ENCODE results near the gene TRPC4. TPM values are rescaled to one million over a fixed set of nuclear protein-coding genes. Genes with fewer than 3 reads are reported as not detected.
A peak's percentile ranks its signal among the peaks of the same experiment; 100 is the strongest.

TRPC4 gene
- total and polyA plus RNA-seq, 9 donors: 0.56 to 1.7 (median 0.85) TPM

DNA sequence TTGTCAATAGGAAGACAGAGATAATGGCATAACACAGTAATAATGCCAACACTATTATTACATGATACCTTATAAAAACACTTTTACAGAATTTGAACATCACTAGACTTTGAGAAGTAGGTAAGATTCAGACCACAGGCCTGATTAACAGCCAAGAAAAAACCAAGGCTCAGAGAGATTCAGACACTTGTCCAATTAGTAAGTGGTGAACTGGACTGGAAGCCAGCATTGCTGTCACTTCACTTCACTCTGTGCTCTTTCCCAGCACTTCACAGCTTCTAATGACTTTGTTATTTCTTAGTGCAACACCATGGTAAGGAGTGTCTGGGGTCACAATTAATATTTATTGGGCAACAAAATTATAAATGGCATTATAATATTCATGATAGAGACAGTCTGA, 91.9 kb downstream of the TRPC4 start:
- Histone ChIP-seq H3K27ac (ENCODE audit: low read length) (no peak overlapping the region), H3K27me3 (ENCODE audit: control insufficient read depth, insufficient read depth, low read length) (no peaks in the 10 kb centered on the region), H3K4me1 (ENCODE audit: control insufficient read depth, insufficient read depth, low read length) (no peaks in the 10 kb centered on the region), H3K4me3 (ENCODE audit: low read length) (no peak overlapping the region), H3K9me3 (replicated peaks; ENCODE audit: control insufficient read depth, low read depth, low read length) (no peaks in the 10 kb centered on the region), H3K36me3 (ENCODE audit: control insufficient read depth, insufficient read depth, low read length) (no peaks in the 10 kb centered on the region)
- DNase-seq: no peak

DNA sequence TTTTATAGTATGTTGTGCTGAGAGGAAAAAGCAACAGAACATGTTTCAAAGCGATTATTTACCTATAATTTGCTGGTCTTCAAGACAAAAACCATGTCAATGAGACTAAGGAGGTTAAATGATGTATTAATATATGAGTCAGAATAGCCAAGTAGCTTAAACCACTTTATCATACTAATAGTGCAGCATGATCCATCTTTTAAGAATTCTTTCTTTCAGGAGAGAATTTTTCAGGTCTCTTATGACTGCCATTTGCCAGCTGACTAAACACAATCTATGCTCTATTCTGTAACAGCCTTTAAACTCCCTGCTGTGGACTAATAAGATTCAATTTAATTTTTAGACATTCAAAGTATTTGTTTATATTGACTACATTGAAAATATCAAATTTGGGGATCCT, 93.7 kb downstream of the TRPC4 start:
- Histone ChIP-seq H3K36me3 (ENCODE audit: control insufficient read depth, insufficient read depth, low read length) (no peaks in the 10 kb centered on the region), H3K4me1 (ENCODE audit: control insufficient read depth, insufficient read depth, low read length) (no peaks in the 10 kb centered on the region), H3K27ac (ENCODE audit: low read length) (no peak overlapping the region), H3K9me3 (replicated peaks; ENCODE audit: control insufficient read depth, low read depth, low read length) (no peaks in the 10 kb centered on the region), H3K27me3 (ENCODE audit: control insufficient read depth, insufficient read depth, low read length) (no peaks in the 10 kb centered on the region), H3K4me3 (ENCODE audit: low read length) (no peak overlapping the region)
- DNase-seq: no peak
- no CpG with 5 or more reads among the region's 1 CpG for WGBS (ENCODE audit: insufficient coverage)

DNA sequence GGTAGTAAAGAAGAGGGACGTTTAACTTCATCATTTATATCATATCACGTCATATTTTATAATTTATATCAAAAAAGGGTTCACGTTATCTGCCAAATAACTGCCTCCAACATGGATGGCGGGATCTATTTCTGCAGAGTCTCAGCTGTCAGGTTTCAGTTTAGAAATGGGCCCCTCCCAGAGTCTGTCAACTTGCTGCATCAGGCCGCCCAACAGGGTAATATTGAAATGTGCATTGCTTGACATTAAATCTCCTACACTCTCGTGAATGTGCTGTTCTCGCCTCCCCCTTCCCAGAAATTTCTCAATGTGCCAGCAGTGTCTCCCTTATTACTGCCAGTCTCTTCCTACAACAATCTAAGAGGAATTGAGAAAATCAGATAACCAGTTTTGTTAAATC, 96.9 kb downstream of the TRPC4 start:
- H3K27me3 ChIP-seq (ENCODE audit: control insufficient read depth, insufficient read depth, low read length): no peaks in the 10 kb centered on the region
- no peaks in the 10 kb centered on the region for H3K36me3 ChIP-seq (ENCODE audit: control insufficient read depth, insufficient read depth, low read length)
- 100% methylated on average over 1 of the region's 7 CpGs for WGBS (ENCODE audit: insufficient coverage)

DNA sequence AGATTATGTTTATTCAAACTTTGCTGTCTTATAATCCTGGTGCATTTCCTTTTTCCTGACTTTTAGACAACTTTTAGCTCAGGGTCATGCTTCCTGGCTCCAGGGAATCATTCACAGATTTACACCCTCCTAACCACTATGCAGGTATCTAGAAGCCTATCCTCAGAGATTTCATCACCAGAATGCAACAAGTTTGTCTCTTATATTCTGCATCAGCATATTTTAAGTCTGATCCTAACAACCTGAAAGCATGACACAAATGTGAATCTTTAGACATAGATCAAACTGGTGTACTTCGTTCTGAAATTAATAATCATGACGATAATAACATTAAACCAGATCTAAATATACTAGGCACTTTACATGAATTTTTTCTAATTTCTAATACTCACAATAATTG, 100.0 kb downstream of the TRPC4 start:
- Histone ChIP-seq H3K27me3 (ENCODE audit: control insufficient read depth, insufficient read depth, low read length) (no peaks in the 10 kb centered on the region), H3K27ac (ENCODE audit: low read length) (no peak overlapping the region), H3K4me3 (ENCODE audit: low read length) (no peak overlapping the region), H3K9me3 (replicated peaks; ENCODE audit: control insufficient read depth, low read depth, low read length) (no peaks in the 10 kb centered on the region), H3K4me1 (ENCODE audit: control insufficient read depth, insufficient read depth, low read length) (no peaks in the 10 kb centered on the region), H3K36me3 (ENCODE audit: control insufficient read depth, insufficient read depth, low read length) (no peaks in the 10 kb centered on the region)
- DNase-seq: no peak
- WGBS (ENCODE audit: insufficient coverage): no CpG with 5 or more reads among the region's 2 CpGs

More for the DNA sequence above, 96.9 kb downstream of the TRPC4 start:
- no peak overlapping the region for H3K27ac ChIP-seq (ENCODE audit: low read length)
- no peaks in the 10 kb centered on the region for H3K4me1 ChIP-seq (ENCODE audit: control insufficient read depth, insufficient read depth, low read length)
- no peak for DNase-seq
- H3K4me3 ChIP-seq (ENCODE audit: low read length): no peak overlapping the region
- H3K9me3 ChIP-seq (replicated peaks; ENCODE audit: control insufficient read depth, low read depth, low read length): no peaks in the 10 kb centered on the region

DNA sequence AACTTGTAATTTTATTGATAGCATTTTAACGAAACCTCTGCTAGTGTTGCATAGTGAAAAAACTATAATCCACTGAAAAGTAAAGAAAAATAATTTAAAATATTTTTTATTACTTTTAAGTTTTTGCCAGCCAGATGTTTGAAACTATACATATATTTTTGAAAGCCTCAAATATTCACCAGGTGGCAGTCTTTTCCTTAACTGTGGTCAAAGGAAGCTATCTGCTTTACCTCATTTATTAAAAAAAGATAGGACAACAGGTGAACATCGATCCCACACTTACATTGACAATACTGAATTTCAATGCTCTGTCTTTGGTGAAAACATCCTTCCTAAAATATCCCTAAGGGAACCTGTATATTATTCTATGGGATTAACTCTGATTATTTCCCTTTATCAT, 100.5 kb downstream of the TRPC4 start:
- Histone ChIP-seq H3K27me3 (ENCODE audit: control insufficient read depth, insufficient read depth, low read length) (no peaks in the 10 kb centered on the region), H3K36me3 (ENCODE audit: control insufficient read depth, insufficient read depth, low read length) (no peaks in the 10 kb centered on the region), H3K4me1 (ENCODE audit: control insufficient read depth, insufficient read depth, low read length) (no peaks in the 10 kb centered on the region), H3K4me3 (ENCODE audit: low read length) (no peak overlapping the region), H3K27ac (ENCODE audit: low read length) (no peak overlapping the region), H3K9me3 (replicated peaks; ENCODE audit: control insufficient read depth, low read depth, low read length) (no peaks in the 10 kb centered on the region)
- peak; percentile 9 for DNase-seq
- no CpG with 5 or more reads among the region's 2 CpGs for WGBS (ENCODE audit: insufficient coverage)

DNA sequence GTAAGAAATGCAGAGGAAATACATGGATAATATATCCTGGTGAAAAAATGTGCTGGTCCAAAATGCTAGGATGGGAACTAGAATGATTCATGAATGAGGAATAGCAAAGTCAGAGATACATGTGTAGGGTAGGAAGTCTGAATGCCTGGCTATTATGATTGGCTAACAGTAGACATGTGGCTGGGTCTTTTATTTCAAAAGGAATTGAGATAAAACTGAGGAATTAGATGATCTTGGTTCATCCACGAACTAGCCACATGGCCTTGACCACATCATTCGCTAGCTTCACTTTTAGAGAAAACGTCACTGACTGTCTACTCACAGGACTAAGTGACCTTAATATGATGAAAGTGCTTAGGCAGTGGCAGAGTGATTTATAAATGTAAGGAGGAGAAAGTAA, 103.1 kb downstream of the TRPC4 start:
- DNase-seq: no peak
- no peaks in the 10 kb centered on the region for H3K36me3 ChIP-seq (ENCODE audit: control insufficient read depth, insufficient read depth, low read length)
- H3K9me3 ChIP-seq (replicated peaks; ENCODE audit: control insufficient read depth, low read depth, low read length): no peaks in the 10 kb centered on the region
- H3K4me1 ChIP-seq (ENCODE audit: control insufficient read depth, insufficient read depth, low read length): no peaks in the 10 kb centered on the region
- H3K27ac ChIP-seq (ENCODE audit: low read length): no peak overlapping the region
- H3K27me3 ChIP-seq (ENCODE audit: control insufficient read depth, insufficient read depth, low read length): no peaks in the 10 kb centered on the region
- no CpG with 5 or more reads among the region's 3 CpGs for WGBS (ENCODE audit: insufficient coverage)
- no peak overlapping the region for H3K4me3 ChIP-seq (ENCODE audit: low read length)

DNA sequence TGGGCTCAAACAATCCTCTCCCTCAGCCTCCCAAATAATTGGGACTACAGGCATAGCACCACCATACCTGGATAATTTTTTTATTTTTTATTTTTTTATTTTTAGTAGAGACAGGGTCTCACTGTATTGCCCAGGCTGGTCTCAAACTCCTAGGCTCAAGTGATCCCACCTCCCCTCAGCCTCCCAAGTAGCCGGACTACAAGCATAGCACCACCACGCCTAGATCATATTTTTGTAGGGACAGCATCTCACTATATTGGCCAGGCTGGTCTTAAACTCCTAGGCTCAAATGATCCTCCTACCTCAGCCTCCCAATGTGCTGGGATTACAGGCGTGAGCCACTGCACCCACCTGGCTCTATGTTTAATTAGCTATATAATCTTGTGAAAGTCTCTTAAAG, 114.2 kb downstream of the TRPC4 start:
- 95% methylated on average over 2 of the region's 3 CpGs for WGBS (ENCODE audit: insufficient coverage)
- no peaks in the 10 kb centered on the region for H3K4me1 ChIP-seq (ENCODE audit: control insufficient read depth, insufficient read depth, low read length)
- no peaks in the 10 kb centered on the region for H3K27me3 ChIP-seq (ENCODE audit: control insufficient read depth, insufficient read depth, low read length)
- no peak for DNase-seq
- H3K27ac ChIP-seq (ENCODE audit: low read length): no peak overlapping the region
- no peaks in the 10 kb centered on the region for H3K9me3 ChIP-seq (replicated peaks; ENCODE audit: control insufficient read depth, low read depth, low read length)
- no peaks in the 10 kb centered on the region for H3K36me3 ChIP-seq (ENCODE audit: control insufficient read depth, insufficient read depth, low read length)
- no peak overlapping the region for H3K4me3 ChIP-seq (ENCODE audit: low read length)

DNA sequence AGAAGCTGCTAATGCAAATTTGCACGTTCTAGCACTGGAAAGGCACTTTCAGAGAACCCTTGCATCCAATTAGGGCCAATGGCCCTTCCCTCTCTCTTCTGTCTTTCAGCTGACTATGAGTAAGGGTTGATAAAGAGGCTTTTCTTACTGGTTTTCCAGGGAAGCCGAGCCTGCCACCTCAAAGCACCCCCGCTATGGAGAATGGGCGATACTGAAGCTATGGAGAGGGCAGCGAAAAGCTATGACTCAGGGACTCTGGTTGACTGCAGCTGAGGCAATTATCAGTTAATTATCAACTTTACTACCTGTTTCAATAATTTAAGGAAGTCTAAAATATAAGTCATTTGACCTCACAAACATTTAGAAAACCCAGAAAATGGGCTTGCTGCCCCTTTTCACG, 115.8 kb downstream of the TRPC4 start:
- Histone ChIP-seq H3K36me3 (ENCODE audit: control insufficient read depth, insufficient read depth, low read length) (no peaks in the 10 kb centered on the region), H3K9me3 (replicated peaks; ENCODE audit: control insufficient read depth, low read depth, low read length) (no peaks in the 10 kb centered on the region), H3K4me1 (ENCODE audit: control insufficient read depth, insufficient read depth, low read length) (no peaks in the 10 kb centered on the region), H3K27ac (ENCODE audit: low read length) (no peak overlapping the region), H3K4me3 (ENCODE audit: low read length) (no peak overlapping the region), H3K27me3 (ENCODE audit: control insufficient read depth, insufficient read depth, low read length) (no peaks in the 10 kb centered on the region)
- no peak for DNase-seq
- WGBS (ENCODE audit: insufficient coverage): 100% methylated on average over 1 of the region's 6 CpGs

DNA sequence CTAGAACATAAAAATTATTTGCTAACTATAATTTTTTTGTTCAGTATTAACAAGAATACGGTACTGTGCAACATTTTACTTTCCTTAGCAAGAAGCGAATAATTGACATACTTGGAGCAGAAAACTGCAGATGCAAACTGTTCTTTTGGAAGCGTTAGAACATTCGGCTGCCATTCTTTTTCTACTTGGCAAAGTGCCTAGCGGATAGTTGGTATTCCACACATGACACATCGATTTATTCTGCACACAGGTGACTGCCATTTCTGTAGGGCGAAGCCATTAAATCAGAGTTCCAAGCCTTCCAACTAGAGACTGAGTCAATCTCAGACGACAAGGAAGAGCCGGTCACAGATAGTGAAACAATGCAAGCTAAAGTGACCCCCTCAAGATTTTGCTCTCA, 117.4 kb downstream of the TRPC4 start:
- no peak overlapping the region for H3K27ac ChIP-seq (ENCODE audit: low read length)
- H3K4me3 ChIP-seq (ENCODE audit: low read length): no peak overlapping the region
- WGBS (ENCODE audit: insufficient coverage): 67% methylated on average over 8 of the region's 9 CpGs
- H3K9me3 ChIP-seq (replicated peaks; ENCODE audit: control insufficient read depth, low read depth, low read length): no peaks in the 10 kb centered on the region
- DNase-seq: peak; percentile 34
- H3K4me1 ChIP-seq (ENCODE audit: control insufficient read depth, insufficient read depth, low read length): no peaks in the 10 kb centered on the region
- no peaks in the 10 kb centered on the region for H3K27me3 ChIP-seq (ENCODE audit: control insufficient read depth, insufficient read depth, low read length)
- no peaks in the 10 kb centered on the region for H3K36me3 ChIP-seq (ENCODE audit: control insufficient read depth, insufficient read depth, low read length)

DNA sequence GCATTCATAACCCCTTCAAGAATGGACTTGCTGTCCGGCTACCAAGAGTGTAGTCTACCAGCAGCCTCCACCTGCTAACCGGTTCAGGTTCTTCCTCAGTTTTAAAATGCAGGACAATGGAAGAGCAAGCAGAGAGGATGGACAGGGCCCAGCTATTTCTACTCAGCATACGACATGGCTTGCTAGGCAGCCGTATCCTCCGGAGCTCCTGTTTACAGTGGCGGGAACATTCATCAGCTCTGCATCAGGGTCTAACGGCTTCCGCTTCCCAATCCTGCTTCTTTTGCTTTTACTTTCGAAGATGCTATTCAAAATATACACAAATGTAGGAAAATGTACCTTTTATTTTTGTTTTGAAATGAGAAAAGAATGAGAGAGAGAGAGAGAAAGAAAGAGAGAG, 118.5 kb downstream of the TRPC4 start:
- Histone ChIP-seq H3K27ac (ENCODE audit: low read length) (no peak overlapping the region), H3K27me3 (ENCODE audit: control insufficient read depth, insufficient read depth, low read length) (no peaks in the 10 kb centered on the region), H3K36me3 (ENCODE audit: control insufficient read depth, insufficient read depth, low read length) (no peaks in the 10 kb centered on the region), H3K4me3 (ENCODE audit: low read length) (no peak overlapping the region), H3K9me3 (replicated peaks; ENCODE audit: control insufficient read depth, low read depth, low read length) (no peaks in the 10 kb centered on the region), H3K4me1 (ENCODE audit: control insufficient read depth, insufficient read depth, low read length) (no peaks in the 10 kb centered on the region)
- WGBS (ENCODE audit: insufficient coverage): 94% methylated on average over 5 of the region's 9 CpGs
- DNase-seq: no peak

DNA sequence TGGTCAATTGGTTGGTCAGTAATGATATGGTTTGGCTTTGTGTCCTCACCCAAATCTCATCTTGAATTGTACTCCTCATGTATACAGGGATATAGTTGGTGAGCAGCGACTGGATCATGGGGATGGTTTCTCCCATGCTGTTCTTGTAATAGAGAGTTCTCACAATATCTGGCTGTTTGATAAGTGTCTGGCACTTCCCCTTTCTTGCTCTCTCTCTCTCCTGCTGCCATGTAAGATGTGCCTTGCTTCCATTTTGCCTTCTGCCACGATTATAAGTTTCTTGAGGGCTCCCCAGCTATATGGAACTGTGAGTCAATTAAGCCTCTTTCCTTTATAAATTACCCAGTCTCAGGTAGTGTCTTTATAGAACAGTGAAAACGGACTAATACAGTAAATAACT, 120.7 kb downstream of the TRPC4 start:
- no peak overlapping the region for H3K27ac ChIP-seq (ENCODE audit: low read length)
- H3K36me3 ChIP-seq (ENCODE audit: control insufficient read depth, insufficient read depth, low read length): no peaks in the 10 kb centered on the region
- H3K9me3 ChIP-seq (replicated peaks; ENCODE audit: control insufficient read depth, low read depth, low read length): no peaks in the 10 kb centered on the region
- H3K4me1 ChIP-seq (ENCODE audit: control insufficient read depth, insufficient read depth, low read length): no peaks in the 10 kb centered on the region
- H3K27me3 ChIP-seq (ENCODE audit: control insufficient read depth, insufficient read depth, low read length): no peaks in the 10 kb centered on the region
- H3K4me3 ChIP-seq (ENCODE audit: low read length): no peak overlapping the region
- no CpG with 5 or more reads among the region's 3 CpGs for WGBS (ENCODE audit: insufficient coverage)
- no peak for DNase-seq

All from muscle of leg (tissue), 11 donors.